ENCODE measurements around the gene SETD2. TPM values are rescaled to one million over a fixed set of nuclear protein-coding genes. Genes with fewer than 3 reads are reported as not detected.

Gene SETD2
- total RNA-seq, 1 donor from 2014 or later, result 53.2 TPM

DNA sequence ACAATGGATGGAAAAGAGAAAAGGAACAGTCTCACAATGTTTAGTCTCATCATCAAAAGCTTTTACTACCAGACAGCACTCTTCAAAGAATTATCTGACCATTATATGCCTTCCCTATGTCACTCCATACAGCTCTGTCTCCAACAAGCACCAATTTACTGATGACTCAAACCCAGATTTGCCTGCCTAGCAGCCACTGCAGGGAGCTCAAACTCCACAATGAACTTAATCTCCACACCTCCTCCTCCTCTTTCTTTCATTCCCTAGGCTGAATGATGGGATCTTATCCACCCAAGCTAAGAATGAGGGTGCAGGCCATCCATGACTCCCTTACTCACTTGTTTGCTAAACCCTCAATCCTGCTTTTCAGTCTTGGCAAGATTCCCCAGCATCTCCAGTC lies 139.0 kb downstream of the SETD2 start:
- Mint-ChIP-seq H3K4me3 (no peak overlapping the region), H3K9me3 (no peaks in the 10 kb centered on the region), H3K4me1 (ENCODE audit: unreplicated experiment) (peaks cover 12% of the 10 kb centered on the region), H3K27me3 (no peaks in the 10 kb centered on the region), H3K27ac (peak overlapping the region; percentile 1), H3K36me3 (peaks cover 20% of the 10 kb centered on the region)
- no peak for DNase-seq (ENCODE audit: extremely low spot score, unreplicated experiment)
- TF ChIP-seq, protein P1, sequence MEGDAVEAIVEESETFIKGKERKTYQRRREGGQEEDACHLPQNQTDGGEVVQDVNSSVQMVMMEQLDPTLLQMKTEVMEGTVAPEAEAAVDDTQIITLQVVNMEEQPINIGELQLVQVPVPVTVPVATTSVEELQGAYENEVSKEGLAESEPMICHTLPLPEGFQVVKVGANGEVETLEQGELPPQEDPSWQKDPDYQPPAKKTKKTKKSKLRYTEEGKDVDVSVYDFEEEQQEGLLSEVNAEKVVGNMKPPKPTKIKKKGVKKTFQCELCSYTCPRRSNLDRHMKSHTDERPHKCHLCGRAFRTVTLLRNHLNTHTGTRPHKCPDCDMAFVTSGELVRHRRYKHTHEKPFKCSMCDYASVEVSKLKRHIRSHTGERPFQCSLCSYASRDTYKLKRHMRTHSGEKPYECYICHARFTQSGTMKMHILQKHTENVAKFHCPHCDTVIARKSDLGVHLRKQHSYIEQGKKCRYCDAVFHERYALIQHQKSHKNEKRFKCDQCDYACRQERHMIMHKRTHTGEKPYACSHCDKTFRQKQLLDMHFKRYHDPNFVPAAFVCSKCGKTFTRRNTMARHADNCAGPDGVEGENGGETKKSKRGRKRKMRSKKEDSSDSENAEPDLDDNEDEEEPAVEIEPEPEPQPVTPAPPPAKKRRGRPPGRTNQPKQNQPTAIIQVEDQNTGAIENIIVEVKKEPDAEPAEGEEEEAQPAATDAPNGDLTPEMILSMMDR (conservative IDR thresholded peaks at IDR 0.05), result no peak

DNA sequence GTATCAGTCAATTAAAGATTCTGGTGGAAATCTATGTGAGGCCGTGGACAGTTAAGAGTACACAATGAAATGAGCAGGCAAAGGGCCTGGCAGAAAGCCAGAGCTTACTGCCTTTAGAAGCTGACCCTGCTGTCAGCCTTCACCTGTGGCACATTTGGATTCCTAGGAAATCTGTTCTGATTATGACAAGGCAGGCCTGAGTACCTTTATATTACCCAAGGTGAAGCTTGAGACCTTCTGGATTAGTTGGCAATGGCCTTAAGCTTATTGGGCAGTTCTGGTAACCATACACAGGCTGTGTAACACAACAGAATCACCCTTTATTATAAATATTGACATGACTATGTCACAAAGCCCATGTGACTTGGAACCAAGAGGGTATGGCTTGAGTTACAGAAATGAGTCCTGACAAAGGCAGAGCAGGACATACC lies 141.3 kb downstream of the SETD2 start:
- H3K27ac Mint-ChIP-seq, result peak overlapping the region; percentile 80
- TF ChIP-seq, protein P1 (conservative IDR thresholded peaks at IDR 0.05), result no peak
- DNase-seq (ENCODE audit: extremely low spot score, unreplicated experiment), result no peak

DNA sequence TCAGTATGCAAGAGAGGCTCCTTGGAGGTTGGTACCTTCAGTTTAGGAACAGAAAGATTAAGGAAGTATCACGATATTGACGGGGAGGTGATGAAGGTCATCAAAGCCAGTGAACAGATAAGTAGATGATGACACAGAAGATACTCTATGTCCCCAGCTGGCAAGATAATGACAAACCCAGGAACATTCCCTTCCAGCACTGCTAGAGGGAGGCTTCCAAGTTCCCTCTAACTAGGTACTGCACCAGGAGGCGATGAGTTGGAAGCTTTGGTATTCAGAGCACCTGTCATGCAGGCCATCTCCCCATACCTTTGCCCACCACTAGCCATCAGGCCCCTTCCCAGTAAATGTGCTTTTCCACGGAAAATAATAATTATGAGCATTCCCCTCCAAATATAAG lies 143.6 kb downstream of the SETD2 start:
- Mint-ChIP-seq H3K27me3 (no peaks in the 10 kb centered on the region), H3K4me1 (ENCODE audit: unreplicated experiment) (peaks cover 5% of the 10 kb centered on the region), H3K27ac (no peak overlapping the region), H3K4me3 (no peak overlapping the region), H3K9me3 (no peaks in the 10 kb centered on the region), H3K36me3 (peaks cover 26% of the 10 kb centered on the region)
- DNase-seq (ENCODE audit: extremely low spot score, unreplicated experiment), result no peak
- TF ChIP-seq, protein P1 (conservative IDR thresholded peaks at IDR 0.05), result no peak

More for the DNA sequence above, 141.3 kb downstream of the SETD2 start:
- Mint-ChIP-seq H3K4me3 (no peak overlapping the region), H3K9me3 (no peaks in the 10 kb centered on the region), H3K4me1 (ENCODE audit: unreplicated experiment) (peaks cover 7% of the 10 kb centered on the region), H3K36me3 (peaks cover 27% of the 10 kb centered on the region), H3K27me3 (no peaks in the 10 kb centered on the region)

DNA sequence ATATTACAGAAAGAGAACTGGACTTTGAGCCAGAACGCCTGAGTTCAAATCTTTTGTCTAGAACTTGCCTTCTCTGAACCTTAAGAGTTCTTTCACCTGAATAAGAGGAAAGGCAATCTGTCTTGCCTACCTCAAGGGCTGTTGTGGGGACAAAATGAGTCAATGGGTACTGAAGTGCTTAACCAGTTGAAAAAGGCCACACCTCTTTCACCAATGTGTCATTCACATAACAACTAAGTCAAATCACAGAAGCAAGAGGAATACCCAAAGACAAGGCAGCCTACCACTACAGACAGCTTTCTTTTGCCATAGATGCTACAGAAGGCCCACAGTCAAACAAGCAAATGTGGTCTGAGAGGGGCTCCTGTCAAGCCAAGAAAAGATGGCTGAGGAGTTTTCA lies 144.7 kb downstream of the SETD2 start:
- Mint-ChIP-seq H3K9me3 (no peaks in the 10 kb centered on the region), H3K27ac (no peak overlapping the region), H3K4me1 (ENCODE audit: unreplicated experiment) (no peaks in the 10 kb centered on the region), H3K27me3 (no peaks in the 10 kb centered on the region), H3K36me3 (peaks cover 28% of the 10 kb centered on the region), H3K4me3 (no peak overlapping the region)
- TF ChIP-seq, protein P1 (conservative IDR thresholded peaks at IDR 0.05), result no peak
- DNase-seq (ENCODE audit: extremely low spot score, unreplicated experiment), result no peak

DNA sequence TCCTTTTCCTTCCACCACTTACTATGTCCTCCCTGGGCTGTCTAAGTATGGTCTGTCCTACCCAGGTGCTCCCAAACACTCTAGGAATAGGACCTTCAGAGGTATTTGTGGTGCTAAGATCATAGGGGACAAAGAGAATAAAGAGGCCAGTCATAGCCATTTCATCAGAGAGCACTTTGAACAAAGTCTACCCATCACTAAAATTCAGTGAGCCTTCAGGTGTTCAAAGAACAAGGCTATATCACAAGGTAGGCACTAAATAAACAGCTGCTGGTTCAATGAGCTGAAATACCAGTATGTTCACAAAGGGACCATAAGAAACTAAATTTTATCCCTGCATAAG lies 145.7 kb downstream of the SETD2 start:
- DNase-seq (ENCODE audit: extremely low spot score, unreplicated experiment), result no peak
- no peak overlapping the region for H3K27ac Mint-ChIP-seq
- H3K36me3 Mint-ChIP-seq, result peaks cover 30% of the 10 kb centered on the region
- no peak overlapping the region for H3K4me3 Mint-ChIP-seq
- no peaks in the 10 kb centered on the region for H3K4me1 Mint-ChIP-seq (ENCODE audit: unreplicated experiment)
- TF ChIP-seq, protein P1 (conservative IDR thresholded peaks at IDR 0.05), result no peak
- H3K27me3 Mint-ChIP-seq, result no peaks in the 10 kb centered on the region
- no peaks in the 10 kb centered on the region for H3K9me3 Mint-ChIP-seq
